NCI-H2227 (cell line): Measurements from ENCODE around the gene PEX3.
"Not testable (repeated sequence)": the region's sequence is repeated elsewhere in the genome, so short reads cannot be mapped to it uniquely, and the experiment has no call there.

ENCODE experiments used
- DNase-seq: peaks from one replicate; lab custom pipeline; 2025; ENCODE audit not compliant: unreplicated experiment; lab: John Stamatoyannopoulos, UW

The PEX3 gene

DNA sequence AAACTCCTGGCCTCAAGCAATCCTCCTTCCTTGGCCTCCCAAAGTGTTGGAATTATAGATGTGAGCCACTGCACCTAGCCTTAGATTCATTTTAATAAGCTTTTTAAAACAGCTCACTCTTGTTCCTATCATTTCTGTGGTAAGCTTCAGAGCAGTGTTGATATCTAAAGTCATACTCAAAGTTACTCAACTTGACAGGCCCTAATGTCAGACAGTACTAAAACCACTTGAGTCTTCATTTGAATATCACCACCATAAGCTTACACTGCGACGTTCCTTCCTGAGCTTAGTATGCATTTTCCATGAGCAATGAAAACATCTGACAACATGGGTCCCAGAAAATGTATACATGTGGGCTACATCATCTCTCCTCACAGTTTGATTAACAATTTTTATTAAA lies 54.9 kb downstream of the PEX3 start:
- no peak for DNase-seq

DNA sequence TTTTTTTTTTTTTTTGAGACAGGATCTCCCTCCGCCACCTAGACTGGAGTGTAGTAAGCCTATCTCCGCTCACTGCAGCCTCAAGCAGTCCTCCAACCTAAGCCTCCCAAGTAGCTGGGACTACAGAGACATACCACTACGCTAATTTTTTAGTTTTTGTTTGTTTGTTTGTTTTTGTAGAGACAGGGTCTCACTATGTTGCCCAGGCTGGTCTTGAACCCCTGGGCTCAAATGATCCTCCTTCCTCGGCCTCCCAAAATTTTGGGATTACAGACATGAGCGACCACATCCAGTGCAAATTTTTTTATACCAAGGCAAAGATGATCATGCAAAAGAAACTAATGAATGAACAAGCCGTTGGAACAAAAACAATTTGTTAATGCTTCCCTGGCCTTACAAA lies 55.6 kb downstream of the PEX3 start:
- no peak for DNase-seq

DNA sequence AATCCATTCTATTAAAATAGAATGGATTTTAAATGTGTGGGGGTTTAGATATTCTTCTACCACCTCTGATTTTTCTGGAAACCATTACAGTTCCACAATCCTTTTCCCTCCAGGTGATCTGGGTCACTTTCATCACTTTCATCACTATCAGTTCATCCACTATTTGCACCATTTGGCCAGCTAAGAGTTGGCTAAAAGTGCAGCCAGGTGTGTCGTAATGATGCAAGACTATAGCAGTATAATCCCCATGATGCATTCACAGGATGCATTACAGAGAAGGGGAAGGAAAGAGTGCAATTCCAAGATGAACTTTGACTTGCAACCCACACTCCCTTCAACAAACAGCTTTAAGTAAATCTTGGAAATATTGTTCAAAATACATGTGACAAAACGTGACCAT lies 56.0 kb downstream of the PEX3 start:
- DNase-seq = no peak

- DNase-seq = no peak
Measured at GRCh38 chr6:143507358-143508145, 56.9 kb downstream of the PEX3 start.

- DNase-seq = not testable (repeated sequence)
Measured at GRCh38 chr6:143510326-143510725, 59.7 kb downstream of the PEX3 start.

GRCh38 chr6:143510991-143511891 lies 60.6 kb downstream of the PEX3 start, which contains the start of gene FUCA2:
Gene FUCA2 (minus strand): TSS chr6:143511720. CDS start chr6:143511634, 86 bp downstream.
- peak; percentile 75 for DNase-seq

DNA sequence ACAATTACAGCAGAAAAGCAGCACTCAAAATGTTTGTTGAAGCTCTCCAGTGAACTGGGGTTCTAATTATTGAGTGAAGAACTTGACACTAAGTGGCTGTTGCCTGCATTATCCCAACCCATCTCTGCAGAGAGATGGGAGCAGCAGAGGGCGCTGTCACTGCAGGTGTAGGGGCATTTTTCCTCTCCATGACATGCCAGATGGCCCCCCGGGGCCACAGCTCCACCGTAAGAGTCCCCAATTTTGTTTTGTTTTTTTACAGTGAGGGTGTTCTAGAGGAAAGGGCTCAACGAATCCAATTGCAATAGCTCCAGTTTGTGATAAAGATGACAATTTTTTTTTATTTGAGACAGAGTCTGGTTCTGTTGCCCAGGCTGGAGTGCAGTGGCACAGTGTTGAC lies 62.8 kb downstream of the PEX3 start:
- DNase-seq = peak; percentile 89

DNA sequence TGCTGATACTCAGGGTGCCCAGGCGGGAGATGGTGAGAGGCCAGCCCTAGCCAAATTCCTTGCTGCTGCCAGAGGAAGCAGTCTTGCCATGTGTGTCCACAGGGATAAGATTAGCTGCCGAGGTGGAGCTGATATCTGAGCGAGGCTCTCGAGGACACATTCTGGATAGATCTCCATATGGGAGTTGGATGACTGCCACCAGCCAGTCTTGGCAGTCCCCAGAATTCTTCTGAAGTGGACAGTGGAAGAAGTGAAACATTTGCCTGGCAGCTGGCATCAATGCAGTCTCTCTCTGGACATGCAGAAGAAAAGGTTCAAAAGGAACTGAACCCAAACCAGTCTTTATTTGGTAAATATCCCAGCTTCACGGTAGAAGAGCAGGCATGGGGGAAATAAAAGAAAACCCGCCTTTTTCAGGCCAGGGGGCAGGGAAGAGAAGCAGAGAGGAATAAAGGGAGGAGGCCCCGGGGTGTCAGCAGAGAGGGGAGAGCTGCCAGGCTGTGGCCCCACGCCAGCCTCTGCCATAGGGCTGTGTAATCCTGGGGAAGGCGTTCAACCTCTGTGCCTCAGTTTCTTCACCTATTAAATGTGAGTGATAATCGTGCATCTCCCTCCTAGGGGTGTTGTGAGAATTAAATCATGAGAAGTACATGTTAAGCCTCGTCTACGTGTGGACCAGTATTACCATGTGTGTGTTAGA lies 64.6 kb downstream of the PEX3 start:
- DNase-seq = no peak

- DNase-seq = no peak
Measured at GRCh38 chr6:143515766-143516355, 65.3 kb downstream of the PEX3 start.

DNA sequence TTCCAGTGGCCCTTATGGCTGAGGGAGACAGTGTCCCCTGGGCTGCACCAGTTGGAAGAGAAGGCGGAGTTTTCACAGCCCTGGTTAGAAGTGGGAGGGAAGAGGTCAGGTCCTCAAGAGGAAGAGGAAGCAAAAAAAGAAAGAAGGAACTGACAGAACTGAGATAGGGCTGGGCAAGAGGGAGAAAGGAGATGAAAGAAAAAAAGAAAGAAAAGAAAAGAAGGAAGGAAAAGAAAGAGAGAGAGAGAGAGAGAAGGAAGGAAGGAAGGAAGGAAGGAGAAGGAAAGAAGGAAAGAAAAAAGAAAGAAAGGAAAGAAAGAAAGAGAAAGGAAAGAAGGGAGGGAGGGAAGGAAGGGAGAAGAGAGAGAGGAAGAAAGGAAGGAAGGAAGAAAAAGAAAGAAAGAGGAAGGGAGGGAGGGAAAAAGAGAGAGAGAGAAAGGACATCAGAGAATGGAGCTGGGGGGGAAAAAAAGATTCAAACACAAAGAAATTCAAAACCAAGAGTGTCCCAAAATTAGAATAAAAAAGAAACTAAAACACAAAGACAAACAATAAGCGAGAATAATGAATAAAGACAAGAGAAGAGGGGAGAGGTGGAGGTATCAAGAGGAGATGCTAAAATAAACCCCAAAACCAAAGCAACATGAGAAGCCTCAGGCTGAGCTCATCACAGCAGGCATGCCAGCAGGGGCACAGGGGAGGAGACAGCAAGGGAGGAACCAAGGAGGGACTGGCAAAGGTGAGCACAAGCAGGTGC lies 66.3 kb downstream of the PEX3 start:
- DNase-seq = no peak

- no peak for DNase-seq
Measured at GRCh38 chr6:143517447-143517773, 66.8 kb downstream of the PEX3 start.

DNA sequence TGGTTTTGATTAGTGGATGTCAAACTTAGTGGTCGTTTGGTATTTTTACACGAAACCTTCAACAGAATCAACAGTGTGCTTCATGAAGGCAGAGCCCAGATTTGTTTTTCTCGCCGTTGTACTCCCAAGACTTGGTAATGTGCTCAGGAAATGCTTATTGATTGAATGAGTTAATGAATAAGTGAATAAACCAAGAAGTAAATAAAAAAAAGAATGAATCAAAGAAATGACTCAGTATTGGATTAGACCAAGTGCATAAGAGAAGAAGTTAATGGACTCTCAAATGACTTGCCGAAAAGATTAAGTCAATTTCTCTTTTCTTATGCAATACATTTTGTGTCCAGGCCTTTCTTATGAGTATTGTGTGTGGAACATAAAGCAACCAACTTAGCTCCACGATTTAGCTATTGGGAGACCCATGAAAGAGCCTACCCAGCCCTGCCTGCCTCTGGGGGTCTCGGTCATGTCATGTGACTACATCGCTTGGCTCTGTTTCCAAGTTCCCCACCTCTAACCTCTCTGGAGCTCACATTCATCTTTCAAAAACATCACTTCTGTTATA lies 71.5 kb downstream of the PEX3 start:
- DNase-seq = no peak

DNA sequence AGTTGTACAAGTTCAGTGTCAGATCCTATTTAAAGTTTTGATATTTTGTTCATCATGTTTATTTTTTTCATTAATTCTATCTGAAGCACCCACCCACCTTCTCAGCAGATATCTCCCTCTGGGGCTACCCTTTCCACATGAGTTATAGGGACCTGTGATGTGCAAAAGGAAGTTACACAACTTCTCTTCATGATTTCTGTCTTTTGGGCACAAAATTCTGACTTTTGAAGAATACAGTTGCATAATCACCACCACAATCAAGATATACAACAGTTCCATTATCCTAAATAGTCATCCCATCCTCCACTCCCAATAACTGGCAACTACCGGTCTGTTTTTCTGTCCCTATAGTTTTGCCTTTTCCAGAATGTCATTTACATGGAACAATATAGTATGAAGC lies 74.8 kb downstream of the PEX3 start:
- no peak for DNase-seq

- no peak for DNase-seq
Measured at GRCh38 chr6:143527677-143528076, 77.1 kb downstream of the PEX3 start.

DNA sequence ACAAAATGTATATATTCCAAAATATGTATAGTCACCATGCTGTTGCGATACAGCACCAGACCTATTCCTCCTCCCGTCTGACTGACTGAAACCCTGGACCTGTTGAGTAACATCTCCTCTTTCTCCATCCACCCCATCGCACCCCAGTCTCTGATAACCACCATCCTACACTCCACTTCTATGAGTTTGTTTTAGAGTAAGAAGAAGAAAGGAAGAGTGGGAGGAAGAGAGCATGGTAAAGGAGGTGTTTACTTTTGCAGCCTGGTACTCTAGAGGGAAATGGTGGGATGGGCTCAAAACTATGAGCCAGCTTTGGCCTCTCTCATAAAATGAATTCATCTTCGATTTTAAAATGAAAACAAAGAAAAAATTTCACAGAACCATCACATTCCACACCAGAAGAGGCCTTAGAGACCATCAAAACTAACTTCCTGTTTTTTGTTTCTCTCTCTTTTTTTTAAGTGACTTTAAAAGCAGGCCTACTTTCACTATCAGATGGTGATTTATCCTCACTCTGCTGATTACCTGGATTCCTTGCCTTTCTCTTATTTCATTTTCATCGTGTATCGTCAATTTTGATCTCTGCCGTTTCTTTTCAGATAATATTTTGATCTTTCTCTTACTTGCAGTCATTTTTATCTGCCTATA lies 77.7 kb downstream of the PEX3 start:
- no peak for DNase-seq

GRCh38 chr6:143529095-143529494 lies 78.5 kb downstream of the PEX3 start:
- peak; percentile 7 for DNase-seq

GRCh38 chr6:143531720-143532499 lies 81.3 kb downstream of the PEX3 start:
- DNase-seq = no peak

GRCh38 chr6:143535189-143535614 lies 84.6 kb downstream of the PEX3 start:
- DNase-seq = no peak

GRCh38 chr6:143536461-143536865 lies 85.9 kb downstream of the PEX3 start:
- no peak for DNase-seq
